Coronary artery (tissue), 2 donors: ENCODE measurements around the gene CLTCL1.

Source experiments
- DNase-seq: peaks from one replicate; pipeline ENCODE4 v3.0.0-alpha.2; 2017; ENCODE audit warnings: low spot score
- H3K27ac ChIP-seq, 2 donors: fragments of 200-600 bp; sonication (generic); one replicate each; pipeline ENCODE4 v1.5.1; 2016 to 2019
- H3K4me3 ChIP-seq: fragments of 200-600 bp; sonication (generic); 2 replicates; pipeline ENCODE4 v1.5.1; 2016; ENCODE audit warnings: mild to moderate bottlenecking, moderate library complexity
- TF ChIP-seq, protein P1 (sequence below): fragments of 200-600 bp; sonication (generic); IDR thresholded peaks from one replicate; pipeline ENCODE4 v1.5.1; 2019; ENCODE audit warnings: antibody characterized with exemption

Gene CLTCL1

GRCh38 chr22:19174106-19175025 lies 117.2 kb downstream of the CLTCL1 start:
- Histone ChIP-seq H3K4me3 (no peak overlapping the region), H3K27ac (peak overlapping the region in 1 of 2 donors; percentile 51)
- TF ChIP-seq, protein P1, sequence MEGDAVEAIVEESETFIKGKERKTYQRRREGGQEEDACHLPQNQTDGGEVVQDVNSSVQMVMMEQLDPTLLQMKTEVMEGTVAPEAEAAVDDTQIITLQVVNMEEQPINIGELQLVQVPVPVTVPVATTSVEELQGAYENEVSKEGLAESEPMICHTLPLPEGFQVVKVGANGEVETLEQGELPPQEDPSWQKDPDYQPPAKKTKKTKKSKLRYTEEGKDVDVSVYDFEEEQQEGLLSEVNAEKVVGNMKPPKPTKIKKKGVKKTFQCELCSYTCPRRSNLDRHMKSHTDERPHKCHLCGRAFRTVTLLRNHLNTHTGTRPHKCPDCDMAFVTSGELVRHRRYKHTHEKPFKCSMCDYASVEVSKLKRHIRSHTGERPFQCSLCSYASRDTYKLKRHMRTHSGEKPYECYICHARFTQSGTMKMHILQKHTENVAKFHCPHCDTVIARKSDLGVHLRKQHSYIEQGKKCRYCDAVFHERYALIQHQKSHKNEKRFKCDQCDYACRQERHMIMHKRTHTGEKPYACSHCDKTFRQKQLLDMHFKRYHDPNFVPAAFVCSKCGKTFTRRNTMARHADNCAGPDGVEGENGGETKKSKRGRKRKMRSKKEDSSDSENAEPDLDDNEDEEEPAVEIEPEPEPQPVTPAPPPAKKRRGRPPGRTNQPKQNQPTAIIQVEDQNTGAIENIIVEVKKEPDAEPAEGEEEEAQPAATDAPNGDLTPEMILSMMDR: no peak
- peak; percentile 81 for DNase-seq

DNA sequence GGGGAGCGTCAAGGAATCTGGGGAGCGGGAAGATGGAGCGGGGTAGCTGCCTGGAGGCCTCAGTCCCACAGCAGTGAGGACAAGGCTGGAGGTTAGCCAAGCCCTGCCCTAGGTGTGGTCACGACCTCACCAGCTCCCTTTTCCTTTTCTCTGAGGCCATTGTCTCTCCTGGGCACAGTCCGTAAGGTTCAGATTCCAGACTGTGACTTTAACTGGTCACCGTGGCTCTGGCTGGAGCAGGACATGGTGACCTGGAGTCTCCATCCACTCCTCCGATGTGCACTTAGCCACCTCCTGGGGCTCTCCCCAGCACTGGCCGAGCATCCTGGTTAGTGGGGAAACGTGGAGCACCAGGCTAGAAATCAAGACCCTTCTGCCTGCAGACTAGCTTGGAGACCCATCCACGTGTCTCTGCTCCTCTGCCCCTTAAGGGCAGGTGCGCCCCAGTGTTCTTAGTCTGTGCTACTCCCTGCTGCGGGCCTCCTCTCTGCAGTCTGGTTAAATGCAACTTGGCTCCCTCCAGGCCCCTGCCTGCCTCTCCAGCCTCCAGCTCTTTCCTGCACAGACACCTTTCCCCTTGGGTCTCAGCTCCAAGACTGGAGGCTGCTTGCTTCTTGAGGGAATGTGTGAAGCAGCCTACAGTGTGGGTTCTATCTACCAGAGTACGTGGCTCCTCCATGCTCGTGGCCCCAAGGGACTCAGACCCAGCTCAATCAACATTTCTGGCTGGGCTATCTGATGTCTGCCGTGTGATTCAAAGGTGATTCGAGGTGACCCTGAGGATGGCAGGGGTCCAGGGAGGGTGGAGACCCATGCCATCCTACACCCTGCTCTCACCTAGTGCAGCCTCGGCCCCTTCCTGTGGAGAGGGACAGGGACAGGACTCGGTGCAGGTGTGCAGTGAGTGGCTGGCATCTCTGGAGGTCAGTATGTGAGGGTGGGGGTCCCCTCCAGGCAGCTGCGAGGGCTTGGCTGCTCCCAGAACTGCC lies 118.2 kb downstream of the CLTCL1 start:
- DNase-seq: no peak
- Histone ChIP-seq H3K4me3 (peak overlapping the region; percentile 96), H3K27ac (peak overlapping the region in 1 of 2 donors; percentile 51)
- TF ChIP-seq, protein P1: no peak

- no peak for DNase-seq
- Histone ChIP-seq H3K4me3 (peak overlapping the region; percentile 96), H3K27ac (peak overlapping the region; percentile 87 to 91)
- TF ChIP-seq, protein P1: no peak
Measured at GRCh38 chr22:19172213-19173046, 119.1 kb downstream of the CLTCL1 start.

- H3K4me3 ChIP-seq: peak overlapping the region; percentile 64
- peak; percentile 75 for DNase-seq
Measured at GRCh38 chr22:19169947-19170318, 121.6 kb downstream of the CLTCL1 start.

GRCh38 chr22:19169002-19169946 lies 122.2 kb downstream of the CLTCL1 start:
- TF ChIP-seq, protein P1: no peak
- peak; percentile 70 for DNase-seq
- Histone ChIP-seq H3K27ac (no peak overlapping the region), H3K4me3 (peak overlapping the region; percentile 64)

More at GRCh38 chr22:19169947-19170318, 121.6 kb downstream of the CLTCL1 start:
- H3K27ac ChIP-seq: no peak overlapping the region
- TF ChIP-seq, protein P1: no peak
